Esophagus squamous epithelium (tissue), 5 donors: Measurements from ENCODE around the gene GGT7. TPM values are rescaled to one million over a fixed set of nuclear protein-coding genes. Genes with fewer than 3 reads are reported as not detected.

ENCODE experiments used
- DNase-seq: peaks from one replicate; lab custom pipeline; 2025; lab: John Stamatoyannopoulos, UW
- H3K27ac ChIP-seq, 4 donors: fragments of 200-600 bp; sonication (generic); one replicate each; pipeline ENCODE4 v1.5.1; 2016 to 2019; ENCODE audit warnings: mild to moderate bottlenecking in 1 of 4
- H3K27me3 ChIP-seq, 4 donors: fragments of 200-600 bp; sonication (generic); 1 replicate in 3 of 4; 2 replicates in 1 of 4; pipeline versions ENCODE4 v1.5.1 to v1.6.0; 2017 to 2021; ENCODE audit warnings: antibody characterized with exemption in 1 of 4
- H3K36me3 ChIP-seq, 3 donors: fragments of 200-600 bp; sonication (generic); one replicate each; pipeline ENCODE4 v1.5.1; 2016 to 2019
- H3K4me1 ChIP-seq, 3 donors: fragments of 200-600 bp; sonication (generic); one replicate each; pipeline ENCODE4 v1.5.1; 2017 to 2019
- H3K4me3 ChIP-seq, 4 donors: fragments of 200-600 bp; sonication (generic); 1 replicate in 3 of 4; 2 replicates in 1 of 4; pipeline ENCODE4 v1.5.1; 2016 to 2019; ENCODE audit warnings: mild to moderate bottlenecking in 2 of 4, moderate library complexity in 1 of 4
- H3K9me3 ChIP-seq, 3 donors: fragments of 200-600 bp; sonication (generic); one replicate each; pipeline ENCODE4 v1.5.1; 2016 to 2019
- CTCF ChIP-seq, 6 experiments: fragments of 450-650 bp in 4 of 6; fragments of 200-600 bp in 2 of 6; sonication (generic) in 2 of 6; IDR thresholded peaks; one replicate each; pipeline ENCODE4 v1.5.1; 2016 to 2019; ENCODE audit warnings: antibody characterized with exemption in 6 of 6, mild to moderate bottlenecking in 4 of 6, moderate library complexity in 4 of 6
- POLR2A ChIP-seq, 4 donors: fragments of 450-650 bp; IDR thresholded peaks; one replicate each; pipeline ENCODE4 v1.6.1; 2017; ENCODE audit warnings: antibody characterized with exemption in 4 of 4, mild to moderate bottlenecking in 4 of 4, moderate library complexity in 3 of 4
- whole genome bisulfite sequencing, 2 donors: methylation state at CpG; one replicate each; pipeline ENCODE4 v1.1.5; 2018; 5-methylcytosine and 5-hydroxymethylcytosine counted together
- intact Hi-C: fragments of 100-400 bp; cut with DNase I; formaldehyde crosslinking; loops from one replicate; pipeline ENCODE4 v1.15.0; 2022
- total RNA-seq, 4 donors: library from RNA; depleted of rRNA; stranded (reverse); fragments of >200 nt; gene quantifications; one replicate each; pipeline ENCODE4 v1.1.0, GENCODE V29; 2016
- donor health status: DM: yes; HTN: yes; CAD: no.

The GGT7 gene
- total RNA-seq, 4 donors from 2014 or later = 1.8 to 8.2 (median 5.1) TPM

DNA sequence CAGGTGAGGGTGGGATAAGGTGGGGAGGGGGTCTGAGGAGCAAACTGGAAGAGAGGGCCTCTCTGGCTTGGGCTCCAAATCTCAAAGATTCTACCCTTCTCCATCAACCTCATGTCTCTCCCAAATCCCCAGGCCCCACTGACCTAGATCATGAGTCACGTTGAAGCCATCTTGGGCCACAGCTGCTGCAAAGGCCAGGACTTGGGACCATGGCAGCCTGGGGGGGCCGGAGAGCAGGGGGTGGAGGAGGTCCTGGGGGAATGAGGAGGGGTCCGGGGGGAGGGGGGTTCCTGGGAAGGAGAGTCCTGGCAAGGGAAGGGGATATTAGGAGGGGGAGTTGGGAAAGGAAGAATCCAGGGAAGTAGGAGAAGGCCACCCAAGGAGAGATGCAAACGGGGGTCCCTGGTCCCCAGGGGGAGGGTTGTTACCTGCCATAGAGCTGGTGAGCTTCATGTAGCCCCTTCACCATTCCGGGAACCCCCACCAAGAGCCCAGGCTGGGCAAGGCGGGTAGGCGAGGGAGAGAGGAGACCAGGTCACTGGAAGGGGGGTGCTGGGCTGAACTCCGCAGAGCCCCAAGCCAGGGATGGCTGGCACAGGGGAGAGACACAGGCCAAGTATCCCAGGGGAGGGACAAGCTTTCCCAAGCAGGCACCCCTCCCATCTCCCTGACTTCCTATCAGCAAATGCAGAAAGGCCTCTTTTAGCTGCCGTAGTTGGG, 12.7 kb downstream of the GGT7 start:
- H3K4me1 ChIP-seq = peaks cover 0 to 9% (median 0%) of the 10 kb centered on the region in 3 donors
- no peak for DNase-seq
- H3K36me3 ChIP-seq = peaks cover 0 to 43% (median 0%) of the 10 kb centered on the region in 3 donors
- no peak for TF ChIP-seq CTCF (IDR thresholded peaks at IDR 0.05)
- no peak for TF ChIP-seq POLR2A (IDR thresholded peaks at IDR 0.05)
- intact Hi-C loops = no loop called here
- no peaks in the 10 kb centered on the region for H3K27me3 ChIP-seq
- H3K4me3 ChIP-seq = no peak overlapping the region
- WGBS, 2 donors = 90 to 91% methylated on average over 6 to 7 of the region's 9 CpGs
- no peaks in the 10 kb centered on the region for H3K9me3 ChIP-seq
- no peak overlapping the region for H3K27ac ChIP-seq

DNA sequence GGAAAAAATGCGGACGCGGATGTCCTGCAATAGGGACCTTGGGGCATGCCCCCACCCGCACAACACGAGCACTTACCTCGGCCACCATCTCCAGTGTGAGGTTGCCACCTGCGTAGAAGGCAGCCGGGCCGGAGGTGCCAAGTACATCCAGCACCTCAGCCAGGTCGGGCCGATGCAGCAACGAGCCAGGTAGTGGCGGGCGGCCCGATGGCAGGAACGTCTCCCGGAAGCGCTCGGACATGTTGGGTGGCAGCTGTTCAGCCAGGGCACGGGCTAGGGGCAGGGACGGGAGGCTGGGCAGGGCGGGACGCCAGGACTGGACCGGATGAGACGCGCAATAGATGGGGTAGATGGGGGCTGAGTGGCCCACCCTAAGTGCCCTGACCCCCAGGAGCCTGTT, 13.3 kb downstream of the GGT7 start:
- Histone ChIP-seq H3K4me3 (no peak overlapping the region), H3K9me3 (no peaks in the 10 kb centered on the region)
- intact Hi-C loops = no loop called here

GRCh38 chr20:34852298-34852697, 20.4 kb downstream of the GGT7 start:
- no peaks in the 10 kb centered on the region for H3K27me3 ChIP-seq
- no peaks in the 10 kb centered on the region for H3K9me3 ChIP-seq
- no peak for DNase-seq
- H3K36me3 ChIP-seq = peaks cover 0 to 75% (median 4%) of the 10 kb centered on the region in 3 donors
- TF ChIP-seq POLR2A (IDR thresholded peaks at IDR 0.05) (no peak), CTCF (IDR thresholded peaks at IDR 0.05) (no peak)
- WGBS, 2 donors = 70 to 90% methylated on average over 2 of the region's 4 CpGs
- intact Hi-C loops = no loop called here
- no peaks in the 10 kb centered on the region for H3K4me1 ChIP-seq
- H3K4me3 ChIP-seq = no peak overlapping the region
- H3K27ac ChIP-seq = no peak overlapping the region

More for the DNA sequence above, 13.3 kb downstream of the GGT7 start:
- H3K36me3 ChIP-seq = peaks cover 0 to 48% (median 0%) of the 10 kb centered on the region in 3 donors
- 94 to 95% methylated on average over 10 to 16 of the region's 26 CpGs for WGBS, 2 donors
- TF ChIP-seq CTCF (IDR thresholded peaks at IDR 0.05) (no peak), POLR2A (IDR thresholded peaks at IDR 0.05) (no peak)
- no peak for DNase-seq
- H3K27me3 ChIP-seq = no peaks in the 10 kb centered on the region
- no peak overlapping the region for H3K27ac ChIP-seq
- H3K4me1 ChIP-seq = peaks cover 0 to 9% (median 0%) of the 10 kb centered on the region in 3 donors

GRCh38 chr20:34850969-34851368, 21.7 kb downstream of the GGT7 start:
- no peak for DNase-seq
- intact Hi-C loops = no loop called here
- H3K9me3 ChIP-seq = no peaks in the 10 kb centered on the region
- H3K27me3 ChIP-seq = no peaks in the 10 kb centered on the region
- no peak overlapping the region for H3K27ac ChIP-seq
- H3K4me3 ChIP-seq = no peak overlapping the region
- H3K36me3 ChIP-seq = peaks cover 0 to 65% (median 4%) of the 10 kb centered on the region in 3 donors
- no peaks in the 10 kb centered on the region for H3K4me1 ChIP-seq
- WGBS, 2 donors = 91 to 97% methylated on average over 7 to 9 of the region's 14 CpGs
- TF ChIP-seq POLR2A (IDR thresholded peaks at IDR 0.05) = no peak
- TF ChIP-seq CTCF (IDR thresholded peaks at IDR 0.05) = no peak

GRCh38 chr20:34849778-34850177, 22.9 kb downstream of the GGT7 start:
- WGBS, 2 donors = 79 to 86% methylated on average over 3 to 9 of the region's 9 CpGs
- peaks cover 0 to 56% (median 4%) of the 10 kb centered on the region in 3 donors for H3K36me3 ChIP-seq
- H3K4me3 ChIP-seq = no peak overlapping the region
- no peaks in the 10 kb centered on the region for H3K27me3 ChIP-seq
- no peak for DNase-seq
- intact Hi-C loops = no loop called here
- no peaks in the 10 kb centered on the region for H3K9me3 ChIP-seq
- TF ChIP-seq CTCF (IDR thresholded peaks at IDR 0.05) (no peak), POLR2A (IDR thresholded peaks at IDR 0.05) (no peak)
- no peaks in the 10 kb centered on the region for H3K4me1 ChIP-seq
- no peak overlapping the region for H3K27ac ChIP-seq
